ENCODE data around the gene CIBAR2. TPM values are rescaled to one million over a fixed set of nuclear protein-coding genes. Genes with fewer than 3 reads are reported as not detected.
A peak's percentile ranks its signal among the peaks of the same experiment; 100 is the strongest.

CIBAR2 gene
- total RNA-seq, 1 experiment from 2014 or later = not detected

DNA sequence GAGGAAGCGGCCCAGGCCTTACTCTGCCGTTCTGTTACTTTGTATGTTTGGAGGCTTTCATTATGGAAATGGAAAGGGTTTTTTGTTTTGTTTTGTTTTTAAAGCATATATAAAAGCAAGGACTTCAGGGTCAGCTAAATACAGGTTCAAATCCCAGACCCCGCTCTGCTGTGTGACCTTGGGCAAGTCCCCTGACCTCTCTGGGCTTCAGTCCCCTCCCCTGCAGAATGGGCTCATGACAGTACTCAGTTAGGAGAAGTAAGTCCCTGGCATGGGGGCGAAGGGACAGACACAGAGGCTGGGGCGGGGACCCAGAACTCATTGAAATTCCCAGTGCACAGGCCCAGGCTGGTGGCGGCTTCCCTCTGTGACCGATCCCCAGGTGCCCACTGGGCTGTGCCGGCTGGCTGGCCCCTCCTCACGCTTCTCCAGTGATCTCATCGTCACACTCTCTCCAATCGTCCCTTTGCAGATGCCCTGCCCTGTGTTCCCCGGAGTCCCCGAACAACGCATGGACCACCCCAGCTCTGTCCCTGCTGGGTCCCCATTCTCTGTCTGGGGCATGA, 979 bp upstream of the CIBAR2 start:
- no peak overlapping the region for H3K27ac ChIP-seq (ENCODE audit: insufficient read length, low read depth, low read length)
- peaks cover 18 to 32% of the 10 kb centered on the region in 2 experiments for H3K4me1 Mint-ChIP-seq
- H2BK5ac ChIP-seq (ENCODE audit: insufficient read length, low read length) = no peak overlapping the region
- H3K9me3 ChIP-seq (ENCODE audit: control insufficient read depth, low read depth, low read length) = no peaks in the 10 kb centered on the region
- H3T11ph ChIP-seq (ENCODE audit: low read length) = no peak overlapping the region
- H3K4me3 Mint-ChIP-seq = no peak overlapping the region
- H3K14ac ChIP-seq (ENCODE audit: insufficient read depth, low read length) = 0 out of 2 replicates have a peak overlapping the region, but pooled peaks have one; percentile 61
- H3K79me2 ChIP-seq (ENCODE audit: insufficient read depth, low read length) = no peaks in the 10 kb centered on the region
- no peak overlapping the region for H4K91ac ChIP-seq (ENCODE audit: insufficient read length, low read depth, low read length)
- no peak overlapping the region for H4K5ac ChIP-seq (ENCODE audit: insufficient read length, low read depth, low read length)
- H3K27me3 ChIP-seq (ENCODE audit: insufficient read depth, low read length) = no peaks in the 10 kb centered on the region
- H3K4me2 ChIP-seq (ENCODE audit: insufficient read depth, insufficient read length, low read length) = no peak overlapping the region
- DNase-seq = no peak
- H3K23ac ChIP-seq (ENCODE audit: insufficient read length, low read depth, low read length) = no peak overlapping the region
- no peak overlapping the region for H3K56ac ChIP-seq (ENCODE audit: insufficient read length, low read depth, low read length)
- no peak overlapping the region for H2BK15ac ChIP-seq (ENCODE audit: low read depth, low read length)
- peaks cover 8% of the 10 kb centered on the region for H3K27me3 Mint-ChIP-seq (ENCODE audit: low read depth)
- no peaks in the 10 kb centered on the region for H3K4me1 ChIP-seq (ENCODE audit: insufficient read depth, low read length)
- H2AK5ac ChIP-seq (ENCODE audit: insufficient read length, low read length) = no peak overlapping the region
- H3K36me3 Mint-ChIP-seq (ENCODE audit: insufficient read depth in 1 of 3, low read depth in 3 of 3) = no peaks in the 10 kb centered on the region
- no peaks in the 10 kb centered on the region for H3K79me1 ChIP-seq (ENCODE audit: insufficient read depth, low read depth, low read length, poor library complexity, severe bottlenecking)
- no peak overlapping the region for H3K9ac ChIP-seq (ENCODE audit: extremely low read depth, insufficient read length, low read length)
- peak overlapping the region; percentile 31 for H3K18ac ChIP-seq (ENCODE audit: insufficient read length, low read depth, low read length)
- no peak overlapping the region for H2BK20ac ChIP-seq (ENCODE audit: low read depth, low read length, poor library complexity, severe bottlenecking)
- H4K20me1 ChIP-seq (ENCODE audit: control insufficient read depth, insufficient read depth, insufficient read length) = no peaks in the 10 kb centered on the region
- no peak overlapping the region for H4K8ac ChIP-seq (replicated peaks; ENCODE audit: insufficient read length, low read depth, low read length)
- TF ChIP-seq CTCF (conservative IDR thresholded peaks at IDR 0.05) = no peak
- H2AFZ ChIP-seq (ENCODE audit: low read length) = no peak overlapping the region
- H3K9me3 Mint-ChIP-seq = no peaks in the 10 kb centered on the region; a peak in 2 of 5 replicates
- H2BK120ac ChIP-seq (ENCODE audit: low read depth, low read length, poor library complexity, severe bottlenecking) = no peak overlapping the region
- peak overlapping the region in 1 of 3 experiments; percentile 60; a peak in 1 of 7 replicates for H3K27ac Mint-ChIP-seq
- no peaks in the 10 kb centered on the region for H3K23me2 ChIP-seq (ENCODE audit: insufficient read length, low read depth, low read length, poor library complexity, severe bottlenecking)
- WGBS (ENCODE audit: extremely low coverage, insufficient read length, low lambda C conversion rate) = no CpG with 5 or more reads among the region's 14 CpGs
- H2BK12ac ChIP-seq (ENCODE audit: insufficient read length, low read depth, low read length) = no peak overlapping the region
- no peak overlapping the region for H3K4ac ChIP-seq (ENCODE audit: low read depth, low read length)

Measured in H9 (cell line).